Osteoblast (primary cell): ENCODE data around the gene SRP9. TPM values are rescaled to one million over a fixed set of nuclear protein-coding genes. Genes with fewer than 3 reads are reported as not detected.
"Not testable (repeated sequence)": the region's sequence is repeated elsewhere in the genome, so short reads cannot be mapped to it uniquely, and the experiment has no call there.

ENCODE experiments used
- DNase-seq: peaks from one replicate; pipeline ENCODE4 v3.0.0; 2011; ENCODE audit warnings: low spot score, mixed read lengths; ENCODE audit not compliant: insufficient read length; ENCODE audit errors: missing footprints
- H2AFZ ChIP-seq: 2 replicates; pipeline ENCODE4 v1.6.0; 2011; ENCODE audit warnings: mild to moderate bottlenecking, low read length
- H3K27ac ChIP-seq: 2 replicates; pipeline ENCODE4 v1.5.1; 2011; ENCODE audit warnings: mild to moderate bottlenecking, low read depth, low read length, moderate library complexity
- H3K27me3 ChIP-seq: 2 replicates; pipeline ENCODE4 v1.6.0; 2012; ENCODE audit warnings: mild to moderate bottlenecking, control low read depth, inconsistent platforms, low read length, moderate library complexity; ENCODE audit not compliant: insufficient read depth
- H3K36me3 ChIP-seq: 2 replicates; pipeline ENCODE4 v1.5.1; 2011; ENCODE audit warnings: mild to moderate bottlenecking, low read length, control low read depth, moderate library complexity; ENCODE audit not compliant: insufficient read depth
- H3K4me1 ChIP-seq: 2 replicates; pipeline ENCODE4 v1.5.1; 2011; ENCODE audit warnings: mild to moderate bottlenecking, low read length, control low read depth, moderate library complexity; ENCODE audit not compliant: insufficient read depth
- H3K4me2 ChIP-seq: 2 replicates; pipeline ENCODE4 v1.6.0; 2011; ENCODE audit warnings: mild to moderate bottlenecking, low read length; ENCODE audit not compliant: insufficient read depth
- H3K4me3 ChIP-seq: fragments of 200-600 bp; sonication (generic); 3 replicates; pipeline ENCODE4 v1.5.1; 2012; ENCODE audit warnings: mild to moderate bottlenecking, low read length, inconsistent platforms; ENCODE audit not compliant: insufficient read depth
- H3K79me2 ChIP-seq: 2 replicates; pipeline ENCODE4 v1.6.0; 2012; ENCODE audit warnings: mild to moderate bottlenecking, low read length, control low read depth, inconsistent platforms; ENCODE audit not compliant: insufficient read depth
- H3K9me3 ChIP-seq: 2 replicates; pipeline ENCODE4 v1.5.1; 2011; ENCODE audit warnings: low read depth, low read length, control low read depth
- H4K20me1 ChIP-seq: 2 replicates; pipeline ENCODE4 v1.6.0; 2012; ENCODE audit warnings: mild to moderate bottlenecking, low read length, control low read depth; ENCODE audit not compliant: insufficient read depth
- total RNA-seq: library from RNA; depleted of rRNA; stranded (reverse); fragments of >200 nt; gene quantifications from 2 replicates; pipeline ENCODE4 v1.2.3, GENCODE V29; 2012
- TF ChIP-seq, protein P1 (sequence below): IDR thresholded peaks from 2 replicates; pipeline ENCODE4 v1.5.1; 2011; ENCODE audit warnings: mild to moderate bottlenecking, low read depth, low read length, moderate library complexity; ENCODE audit errors: extremely low read depth

Gene SRP9
- total RNA-seq, 1 donor = 178 TPM

GRCh38 chr1:225755671-225756319 lies 21.8 kb upstream of the SRP9 start:
- Histone ChIP-seq H3K4me1 (peaks cover 17% of the 10 kb centered on the region), H3K9me3 (no peaks in the 10 kb centered on the region), H3K36me3 (no peaks in the 10 kb centered on the region), H3K27me3 (no peaks in the 10 kb centered on the region), H4K20me1 (no peaks in the 10 kb centered on the region), H2AFZ (peak overlapping the region; percentile 7), H3K4me2 (peak overlapping the region; percentile 39), H3K4me3 (no peak overlapping the region), H3K79me2 (no peaks in the 10 kb centered on the region), H3K27ac (peak overlapping the region; percentile 86)
- TF ChIP-seq, protein P1, sequence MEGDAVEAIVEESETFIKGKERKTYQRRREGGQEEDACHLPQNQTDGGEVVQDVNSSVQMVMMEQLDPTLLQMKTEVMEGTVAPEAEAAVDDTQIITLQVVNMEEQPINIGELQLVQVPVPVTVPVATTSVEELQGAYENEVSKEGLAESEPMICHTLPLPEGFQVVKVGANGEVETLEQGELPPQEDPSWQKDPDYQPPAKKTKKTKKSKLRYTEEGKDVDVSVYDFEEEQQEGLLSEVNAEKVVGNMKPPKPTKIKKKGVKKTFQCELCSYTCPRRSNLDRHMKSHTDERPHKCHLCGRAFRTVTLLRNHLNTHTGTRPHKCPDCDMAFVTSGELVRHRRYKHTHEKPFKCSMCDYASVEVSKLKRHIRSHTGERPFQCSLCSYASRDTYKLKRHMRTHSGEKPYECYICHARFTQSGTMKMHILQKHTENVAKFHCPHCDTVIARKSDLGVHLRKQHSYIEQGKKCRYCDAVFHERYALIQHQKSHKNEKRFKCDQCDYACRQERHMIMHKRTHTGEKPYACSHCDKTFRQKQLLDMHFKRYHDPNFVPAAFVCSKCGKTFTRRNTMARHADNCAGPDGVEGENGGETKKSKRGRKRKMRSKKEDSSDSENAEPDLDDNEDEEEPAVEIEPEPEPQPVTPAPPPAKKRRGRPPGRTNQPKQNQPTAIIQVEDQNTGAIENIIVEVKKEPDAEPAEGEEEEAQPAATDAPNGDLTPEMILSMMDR = no peak
- DNase-seq = no peak

- Histone ChIP-seq H3K36me3 (no peaks in the 10 kb centered on the region), H2AFZ (no peak overlapping the region), H3K4me3 (no peak overlapping the region), H3K9me3 (no peaks in the 10 kb centered on the region), H3K4me2 (no peak overlapping the region), H4K20me1 (no peaks in the 10 kb centered on the region), H3K27ac (no peak overlapping the region), H3K79me2 (no peaks in the 10 kb centered on the region), H3K27me3 (no peaks in the 10 kb centered on the region), H3K4me1 (peaks cover 33% of the 10 kb centered on the region)
- DNase-seq = no peak
- TF ChIP-seq, protein P1 = no peak
These were observed 19.5 kb upstream of the SRP9 start for GRCh38 chr1:225757927-225758656.

DNA sequence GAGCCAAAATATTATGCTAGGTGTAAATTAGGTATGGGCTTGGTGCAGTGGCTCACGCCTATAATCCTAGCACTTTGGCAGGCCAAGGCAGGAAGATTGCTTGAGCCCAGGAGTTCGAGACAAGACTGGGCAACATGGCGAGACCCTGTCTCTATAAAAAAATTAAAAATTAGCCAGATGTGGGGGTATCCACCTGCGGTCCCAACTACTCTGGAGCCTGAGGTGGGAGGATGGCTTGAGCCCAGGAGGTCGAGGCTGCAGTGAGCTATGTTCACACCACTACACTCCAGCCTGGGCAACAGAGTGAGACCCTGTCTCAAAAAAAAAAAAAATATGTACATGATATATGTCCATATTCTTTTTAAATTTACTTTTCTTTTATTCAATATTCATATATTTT lies 17.7 kb upstream of the SRP9 start:
- H3K4me3 ChIP-seq, H3K4me2 ChIP-seq: not testable (repeated sequence)

DNA sequence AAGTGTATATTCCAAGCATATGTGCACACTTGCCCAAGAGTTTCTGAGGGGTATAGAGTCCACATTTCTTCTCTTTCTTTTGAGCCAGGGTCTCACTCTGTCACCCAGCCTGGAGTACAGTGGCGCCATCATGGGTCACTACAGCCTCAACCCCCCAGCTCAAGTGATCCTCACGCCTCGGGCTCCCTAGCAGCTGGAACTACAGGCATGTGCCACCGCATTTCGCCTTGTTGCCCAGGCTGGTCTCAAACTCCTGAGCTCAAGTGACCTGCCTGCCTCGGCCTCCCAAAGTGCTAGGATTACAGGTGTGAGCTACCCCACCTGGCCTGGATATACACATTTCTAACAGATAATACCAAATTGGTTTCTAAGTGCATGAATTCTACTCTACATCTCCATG lies 17.1 kb upstream of the SRP9 start:
- no peak overlapping the region for H3K4me3 ChIP-seq
- no peak overlapping the region for H3K27ac ChIP-seq
- H3K4me1 ChIP-seq = peaks cover 40% of the 10 kb centered on the region
- TF ChIP-seq, protein P1 = no peak
- H4K20me1 ChIP-seq = no peaks in the 10 kb centered on the region
- no peaks in the 10 kb centered on the region for H3K27me3 ChIP-seq
- DNase-seq = no peak
- no peak overlapping the region for H2AFZ ChIP-seq
- no peaks in the 10 kb centered on the region for H3K79me2 ChIP-seq
- H3K36me3 ChIP-seq = no peaks in the 10 kb centered on the region
- no peaks in the 10 kb centered on the region for H3K9me3 ChIP-seq
- H3K4me2 ChIP-seq = no peak overlapping the region

More for the DNA sequence above, 17.7 kb upstream of the SRP9 start:
- not testable (repeated sequence) for H3K27me3 ChIP-seq, H3K36me3 ChIP-seq, H2AFZ ChIP-seq, H3K79me2 ChIP-seq, H3K9me3 ChIP-seq, DNase-seq, H4K20me1 ChIP-seq, H3K27ac ChIP-seq
- peaks cover 46% of the 10 kb centered on the region for H3K4me1 ChIP-seq

- not testable (repeated sequence) for H3K79me2 ChIP-seq, H3K4me2 ChIP-seq, H3K27me3 ChIP-seq, H2AFZ ChIP-seq, DNase-seq, H4K20me1 ChIP-seq, H3K36me3 ChIP-seq, H3K4me3 ChIP-seq, H3K9me3 ChIP-seq
- peaks cover 35% of the 10 kb centered on the region for H3K4me1 ChIP-seq
- H3K27ac ChIP-seq = peak overlapping the region; percentile 93
These were observed 16.2 kb upstream of the SRP9 start for GRCh38 chr1:225761395-225761794.
